HEK293 (cell line): ENCODE data around the gene PPP1CC.

ENCODE experiments used
- GFI1B ChIP-seq: fragments of 450-650 bp; formaldehyde crosslinking; IDR thresholded peaks from 2 replicates; pipeline ENCODE4 v1.5.1; 2016; ENCODE audit warnings: missing biosample characterization, missing genetic modification characterization
- KLF9 ChIP-seq: fragments of 450-650 bp; formaldehyde crosslinking; IDR thresholded peaks from 2 replicates; pipeline ENCODE4 v1.5.1; 2016; ENCODE audit warnings: missing biosample characterization, missing genetic modification characterization, low read depth
- SP2 ChIP-seq: fragments of 450-650 bp; formaldehyde crosslinking; IDR thresholded peaks from 2 replicates; pipeline ENCODE4 v1.5.1; 2016; ENCODE audit warnings: missing biosample characterization, missing genetic modification characterization
- TCF7L2 ChIP-seq: IDR thresholded peaks from 2 replicates; pipeline ENCODE4 v1.6.1; 2011; ENCODE audit warnings: low read depth, mild to moderate bottlenecking, inconsistent platforms, low read length, moderate library complexity, borderline replicate concordance
- ZBTB20 ChIP-seq: fragments of 450-650 bp; formaldehyde crosslinking; IDR thresholded peaks from 2 replicates; pipeline ENCODE4 v1.5.1; 2016; ENCODE audit warnings: missing biosample characterization, missing genetic modification characterization
- ZNF132 ChIP-seq: fragments of 450-650 bp; formaldehyde crosslinking; IDR thresholded peaks from 2 replicates; pipeline ENCODE4 v1.5.1; 2017; ENCODE audit warnings: missing biosample characterization, missing genetic modification characterization, borderline replicate concordance
- ZNF350 ChIP-seq: fragments of 450-650 bp; formaldehyde crosslinking; IDR thresholded peaks from 2 replicates; pipeline ENCODE4 v1.5.0; 2017; ENCODE audit warnings: missing biosample characterization, mild to moderate bottlenecking, missing genetic modification characterization
- ZNF571 ChIP-seq: fragments of 450-650 bp; formaldehyde crosslinking; IDR thresholded peaks from 2 replicates; pipeline ENCODE4 v1.5.0; 2017; ENCODE audit warnings: missing biosample characterization, missing genetic modification characterization
- ZNF747 ChIP-seq: fragments of 450-650 bp; formaldehyde crosslinking; IDR thresholded peaks from 2 replicates; pipeline ENCODE4 v1.5.1; 2016; ENCODE audit warnings: missing biosample characterization, missing genetic modification characterization
- TF ChIP-seq, protein P1 (sequence below): fragments of 450-650 bp; formaldehyde crosslinking; IDR thresholded peaks from 2 replicates; pipeline ENCODE4 v1.5.1; 2016; ENCODE audit warnings: missing biosample characterization, missing genetic modification characterization
- TF ChIP-seq, protein P2 (sequence below): fragments of 450-650 bp; formaldehyde crosslinking; IDR thresholded peaks from 2 replicates; pipeline ENCODE4 v1.5.1; 2016; ENCODE audit warnings: missing biosample characterization, missing genetic modification characterization
- TF ChIP-seq, protein P3 (sequence below): fragments of 450-650 bp; formaldehyde crosslinking; IDR thresholded peaks from 2 replicates; pipeline ENCODE4 v1.5.1; 2017; ENCODE audit warnings: missing biosample characterization, missing genetic modification characterization
- TF ChIP-seq, protein P4 (sequence below): fragments of 450-650 bp; formaldehyde crosslinking; optimal IDR thresholded peaks from 2 replicates; pipeline ENCODE3; 2016; ENCODE audit warnings: missing biosample characterization, mild to moderate bottlenecking, missing genetic modification characterization

DNA sequence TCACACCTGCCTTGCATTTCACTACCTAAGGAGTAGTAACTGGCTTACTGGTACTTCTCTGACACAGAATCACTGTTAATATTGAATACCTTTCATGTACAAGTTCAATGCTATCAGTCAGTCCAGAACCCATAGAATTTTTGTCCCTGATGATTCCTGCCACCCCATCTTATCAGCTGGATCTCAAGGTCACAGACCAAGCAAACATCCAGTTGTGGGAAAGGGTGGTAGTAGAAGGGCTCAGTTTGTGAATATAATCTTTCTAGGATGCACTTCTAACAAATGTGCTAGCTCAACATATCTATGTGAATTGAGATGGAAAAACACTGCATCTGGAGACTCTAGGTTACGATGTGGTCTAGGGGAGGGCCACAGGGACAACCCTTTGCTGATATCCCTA lies 14.1 kb downstream of the PPP1CC start:
- TF ChIP-seq ZNF747 (no peak), SP2 (tag by site-specific recombination) (no peak), TCF7L2 (no peak), ZNF571 (tag by site-specific recombination) (no peak), ZNF132 (tag by site-specific recombination) (no peak), ZNF350 (no peak), GFI1B (tag by site-specific recombination) (no peak), ZBTB20 (tag by site-specific recombination) (no peak), KLF9 (no peak)
- TF ChIP-seq, protein P1, sequence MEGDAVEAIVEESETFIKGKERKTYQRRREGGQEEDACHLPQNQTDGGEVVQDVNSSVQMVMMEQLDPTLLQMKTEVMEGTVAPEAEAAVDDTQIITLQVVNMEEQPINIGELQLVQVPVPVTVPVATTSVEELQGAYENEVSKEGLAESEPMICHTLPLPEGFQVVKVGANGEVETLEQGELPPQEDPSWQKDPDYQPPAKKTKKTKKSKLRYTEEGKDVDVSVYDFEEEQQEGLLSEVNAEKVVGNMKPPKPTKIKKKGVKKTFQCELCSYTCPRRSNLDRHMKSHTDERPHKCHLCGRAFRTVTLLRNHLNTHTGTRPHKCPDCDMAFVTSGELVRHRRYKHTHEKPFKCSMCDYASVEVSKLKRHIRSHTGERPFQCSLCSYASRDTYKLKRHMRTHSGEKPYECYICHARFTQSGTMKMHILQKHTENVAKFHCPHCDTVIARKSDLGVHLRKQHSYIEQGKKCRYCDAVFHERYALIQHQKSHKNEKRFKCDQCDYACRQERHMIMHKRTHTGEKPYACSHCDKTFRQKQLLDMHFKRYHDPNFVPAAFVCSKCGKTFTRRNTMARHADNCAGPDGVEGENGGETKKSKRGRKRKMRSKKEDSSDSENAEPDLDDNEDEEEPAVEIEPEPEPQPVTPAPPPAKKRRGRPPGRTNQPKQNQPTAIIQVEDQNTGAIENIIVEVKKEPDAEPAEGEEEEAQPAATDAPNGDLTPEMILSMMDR (tag by site-specific recombination), result no peak
- TF ChIP-seq, protein P2, sequence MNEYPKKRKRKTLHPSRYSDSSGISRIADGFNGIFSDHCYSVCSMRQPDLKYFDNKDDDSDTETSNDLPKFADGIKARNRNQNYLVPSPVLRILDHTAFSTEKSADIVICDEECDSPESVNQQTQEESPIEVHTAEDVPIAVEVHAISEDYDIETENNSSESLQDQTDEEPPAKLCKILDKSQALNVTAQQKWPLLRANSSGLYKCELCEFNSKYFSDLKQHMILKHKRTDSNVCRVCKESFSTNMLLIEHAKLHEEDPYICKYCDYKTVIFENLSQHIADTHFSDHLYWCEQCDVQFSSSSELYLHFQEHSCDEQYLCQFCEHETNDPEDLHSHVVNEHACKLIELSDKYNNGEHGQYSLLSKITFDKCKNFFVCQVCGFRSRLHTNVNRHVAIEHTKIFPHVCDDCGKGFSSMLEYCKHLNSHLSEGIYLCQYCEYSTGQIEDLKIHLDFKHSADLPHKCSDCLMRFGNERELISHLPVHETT (tag by site-specific recombination), result no peak
- TF ChIP-seq, protein P3, sequence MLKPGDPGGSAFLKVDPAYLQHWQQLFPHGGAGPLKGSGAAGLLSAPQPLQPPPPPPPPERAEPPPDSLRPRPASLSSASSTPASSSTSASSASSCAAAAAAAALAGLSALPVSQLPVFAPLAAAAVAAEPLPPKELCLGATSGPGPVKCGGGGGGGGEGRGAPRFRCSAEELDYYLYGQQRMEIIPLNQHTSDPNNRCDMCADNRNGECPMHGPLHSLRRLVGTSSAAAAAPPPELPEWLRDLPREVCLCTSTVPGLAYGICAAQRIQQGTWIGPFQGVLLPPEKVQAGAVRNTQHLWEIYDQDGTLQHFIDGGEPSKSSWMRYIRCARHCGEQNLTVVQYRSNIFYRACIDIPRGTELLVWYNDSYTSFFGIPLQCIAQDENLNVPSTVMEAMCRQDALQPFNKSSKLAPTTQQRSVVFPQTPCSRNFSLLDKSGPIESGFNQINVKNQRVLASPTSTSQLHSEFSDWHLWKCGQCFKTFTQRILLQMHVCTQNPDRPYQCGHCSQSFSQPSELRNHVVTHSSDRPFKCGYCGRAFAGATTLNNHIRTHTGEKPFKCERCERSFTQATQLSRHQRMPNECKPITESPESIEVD (tag by site-specific recombination), result no peak
- TF ChIP-seq, protein P4, sequence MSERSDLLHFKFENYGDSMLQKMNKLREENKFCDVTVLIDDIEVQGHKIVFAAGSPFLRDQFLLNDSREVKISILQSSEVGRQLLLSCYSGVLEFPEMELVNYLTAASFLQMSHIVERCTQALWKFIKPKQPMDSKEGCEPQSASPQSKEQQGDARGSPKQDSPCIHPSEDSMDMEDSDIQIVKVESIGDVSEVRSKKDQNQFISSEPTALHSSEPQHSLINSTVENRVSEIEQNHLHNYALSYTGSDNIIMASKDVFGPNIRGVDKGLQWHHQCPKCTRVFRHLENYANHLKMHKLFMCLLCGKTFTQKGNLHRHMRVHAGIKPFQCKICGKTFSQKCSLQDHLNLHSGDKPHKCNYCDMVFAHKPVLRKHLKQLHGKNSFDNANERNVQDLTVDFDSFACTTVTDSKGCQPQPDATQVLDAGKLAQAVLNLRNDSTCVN (tag by site-specific recombination), result no peak
